ENCODE results near the gene PDE7B. TPM values are rescaled to one million over a fixed set of nuclear protein-coding genes. Genes with fewer than 3 reads are reported as not detected.

The PDE7B gene
- total and polyA plus RNA-seq, 4 experiments from 2014 or later: 0.06 to 0.94 (median 0.28) TPM

DNA sequence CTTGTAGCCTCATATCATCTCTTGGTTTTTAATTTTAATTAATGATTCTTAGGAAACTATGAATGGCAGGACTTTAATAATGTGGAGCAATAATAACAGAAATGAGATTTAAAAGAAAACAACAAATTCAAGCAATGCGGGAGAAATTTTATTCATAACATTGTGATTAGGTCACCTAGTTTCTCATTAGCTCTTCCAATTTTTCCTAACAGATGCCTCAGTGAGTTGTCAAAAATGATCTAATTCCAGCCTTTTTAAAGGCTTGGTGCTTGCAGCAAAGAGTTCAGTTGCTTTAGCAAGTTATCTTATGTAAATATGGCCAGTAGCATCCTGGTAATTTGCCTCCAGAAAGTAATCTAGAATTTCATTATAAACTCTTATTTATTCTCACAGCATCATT, 20.4 kb downstream of the PDE7B start:
- Mint-ChIP-seq H3K4me1 (peaks cover 0 to 1% (median 0%) of the 10 kb centered on the region in 4 donors), H3K27ac (no peak overlapping the region), H3K4me3 (no peak overlapping the region), H3K9me3 (no peaks in the 10 kb centered on the region), H3K36me3 (no peaks in the 10 kb centered on the region), H3K27me3 (no peaks in the 10 kb centered on the region)
- POLR2A ChIA-PET (ENCODE audit: partially characterized antibody): interaction anchor here (1.4 kb wide), 1 partner anchor 9 kb away, joined by 3 read pairs; no protein-coding TSS in a partner anchor
- no peaks in the 10 kb centered on the region for H3K9me3 ChIP-seq (ENCODE audit: control insufficient read depth in 1 of 2, low read length in 2 of 2)
- H3K4me1 ChIP-seq (ENCODE audit: insufficient read depth, low read length): no peaks in the 10 kb centered on the region
- intact Hi-C loops (cut with micrococcal nuclease): no loop called here
- DNase-seq: no peak
- H3K4me3 ChIP-seq (ENCODE audit: low read length in 2 of 2): no peak overlapping the region
- no peaks in the 10 kb centered on the region for H3K36me3 ChIP-seq (ENCODE audit: insufficient read depth, low read length)
- no peaks in the 10 kb centered on the region for H3K27me3 ChIP-seq (ENCODE audit: insufficient read depth, low read length)
- H3K27ac ChIP-seq (ENCODE audit: low read depth, low read length): no peak overlapping the region
- CTCF ChIA-PET (ENCODE audit: partially characterized antibody): interaction anchor here (0.7 to 2.0 kb wide), 2 partner anchors 19 to 38 kb away, joined by 3 to 4 read pairs; no protein-coding TSS in a partner anchor

DNA sequence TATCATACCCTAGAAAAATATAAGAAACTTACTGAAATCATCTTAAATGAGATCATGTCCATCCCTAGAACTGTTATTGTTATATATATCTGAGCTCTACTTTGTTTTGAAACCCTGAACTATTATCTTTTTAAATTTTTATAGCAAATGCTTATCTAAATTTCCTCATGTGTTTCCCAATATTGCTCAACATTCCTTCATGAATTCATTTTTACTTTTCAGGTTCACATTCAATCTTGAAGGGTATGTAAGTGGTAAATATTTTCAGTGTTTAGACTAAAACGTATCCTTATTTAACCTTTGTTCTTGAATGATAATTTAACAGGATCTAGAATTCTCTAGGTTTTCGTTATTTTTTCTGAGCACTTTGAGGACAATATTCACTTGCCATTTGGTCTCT, 23.9 kb downstream of the PDE7B start:
- Histone ChIP-seq H3K9me3 (ENCODE audit: control insufficient read depth in 1 of 2, low read length in 2 of 2) (no peaks in the 10 kb centered on the region), H3K4me1 (ENCODE audit: insufficient read depth, low read length) (peaks cover 10% of the 10 kb centered on the region), H3K27me3 (ENCODE audit: insufficient read depth, low read length) (no peaks in the 10 kb centered on the region), H3K4me3 (ENCODE audit: low read length in 2 of 2) (no peak overlapping the region), H3K36me3 (ENCODE audit: insufficient read depth, low read length) (no peaks in the 10 kb centered on the region), H3K27ac (ENCODE audit: low read depth, low read length) (no peak overlapping the region)
- Mint-ChIP-seq H3K4me3 (no peak overlapping the region), H3K4me1 (peaks cover 8 to 17% (median 11%) of the 10 kb centered on the region in 4 donors), H3K36me3 (no peaks in the 10 kb centered on the region), H3K27ac (no peak overlapping the region), H3K27me3 (no peaks in the 10 kb centered on the region), H3K9me3 (no peaks in the 10 kb centered on the region)
- no peak for DNase-seq
- intact Hi-C loops (cut with micrococcal nuclease): no loop called here
- CTCF ChIA-PET (ENCODE audit: partially characterized antibody): interaction anchor here (1.1 kb wide), 1 partner anchor 34 kb away, joined by 4 read pairs; no protein-coding TSS in a partner anchor
- POLR2A ChIA-PET (ENCODE audit: partially characterized antibody): interaction anchor here (0.7 to 1.4 kb wide), 2 partner anchors 23 to 415 kb away, joined by 3 read pairs; no protein-coding TSS in a partner anchor

DNA sequence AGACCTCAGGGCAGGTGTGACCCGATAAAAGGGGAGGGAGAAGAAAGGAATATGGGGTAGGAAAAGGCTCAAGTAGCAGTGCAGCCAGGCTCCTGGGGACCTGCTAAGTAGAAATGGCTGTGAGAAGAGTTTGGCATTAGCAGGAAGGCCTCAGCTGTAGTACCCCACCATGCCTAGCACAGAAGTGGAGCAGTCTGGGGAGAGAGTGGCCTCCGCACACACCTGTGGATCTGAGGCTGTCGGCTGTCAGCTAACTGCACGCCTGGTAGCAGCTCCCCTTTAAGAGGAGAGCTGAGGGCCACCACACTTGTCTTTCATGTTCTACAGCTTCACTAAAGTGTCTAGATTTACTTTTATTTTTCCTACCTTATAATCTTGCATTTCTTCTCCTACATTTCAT, 24.6 kb downstream of the PDE7B start:
- H3K9me3 ChIP-seq (ENCODE audit: control insufficient read depth in 1 of 2, low read length in 2 of 2): no peaks in the 10 kb centered on the region
- Mint-ChIP-seq H3K4me1 (peaks cover 13 to 23% (median 17%) of the 10 kb centered on the region in 4 donors), H3K27ac (peak overlapping the region in 3 of 7 donors; percentile 19 to 80 (median 77)), H3K27me3 (no peaks in the 10 kb centered on the region), H3K36me3 (no peaks in the 10 kb centered on the region), H3K9me3 (no peaks in the 10 kb centered on the region), H3K4me3 (no peak overlapping the region)
- POLR2A ChIA-PET (ENCODE audit: partially characterized antibody): interaction anchor here (0.7 to 0.8 kb wide), 2 partner anchors 11 to 414 kb away, joined by 3 to 4 read pairs; no protein-coding TSS in a partner anchor
- H3K4me3 ChIP-seq (ENCODE audit: low read length in 2 of 2): no peak overlapping the region
- no peak overlapping the region for H3K27ac ChIP-seq (ENCODE audit: low read depth, low read length)
- CTCF ChIA-PET (ENCODE audit: partially characterized antibody): interaction anchor here (1.9 kb wide), 1 partner anchor 34 kb away, joined by 5 read pairs; no protein-coding TSS in a partner anchor
- no peaks in the 10 kb centered on the region for H3K27me3 ChIP-seq (ENCODE audit: insufficient read depth, low read length)
- intact Hi-C loops (cut with micrococcal nuclease): no loop called here
- no peak for DNase-seq
- peaks cover 15% of the 10 kb centered on the region for H3K4me1 ChIP-seq (ENCODE audit: insufficient read depth, low read length)
- H3K36me3 ChIP-seq (ENCODE audit: insufficient read depth, low read length): no peaks in the 10 kb centered on the region

DNA sequence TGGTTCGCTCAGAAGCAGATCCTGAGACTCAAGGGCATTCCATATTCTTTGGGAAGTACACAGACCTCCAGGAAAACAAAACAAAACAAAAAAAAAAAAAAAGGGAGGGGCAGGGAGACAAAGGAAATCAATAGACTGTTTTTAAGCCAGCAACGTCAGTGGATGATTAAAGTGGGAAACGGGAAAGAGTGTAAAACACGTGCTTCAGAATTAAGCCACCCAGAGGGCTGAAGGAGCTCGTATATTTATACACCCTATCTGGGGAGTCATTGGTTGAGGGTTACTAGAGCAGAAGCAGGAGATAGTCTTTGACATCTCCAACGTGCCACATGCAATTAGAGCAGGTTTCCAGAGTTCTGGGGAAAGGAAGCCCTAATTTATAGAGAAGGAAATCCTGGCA, 26.2 kb downstream of the PDE7B start:
- H3K27me3 Mint-ChIP-seq: no peaks in the 10 kb centered on the region
- H3K4me3 Mint-ChIP-seq: no peak overlapping the region
- Histone ChIP-seq H3K27ac (ENCODE audit: low read depth, low read length) (no peak overlapping the region), H3K4me1 (ENCODE audit: insufficient read depth, low read length) (peaks cover 31% of the 10 kb centered on the region), H3K9me3 (ENCODE audit: control insufficient read depth in 1 of 2, low read length in 2 of 2) (no peaks in the 10 kb centered on the region), H3K36me3 (ENCODE audit: insufficient read depth, low read length) (no peaks in the 10 kb centered on the region), H3K4me3 (ENCODE audit: low read length in 2 of 2) (no peak overlapping the region), H3K27me3 (ENCODE audit: insufficient read depth, low read length) (no peaks in the 10 kb centered on the region)
- DNase-seq: no peak
- intact Hi-C loops (cut with micrococcal nuclease): no loop called here
- CTCF ChIA-PET (ENCODE audit: partially characterized antibody): interaction anchor here (1.9 kb wide), 1 partner anchor 32 kb away, joined by 5 read pairs; no protein-coding TSS in a partner anchor
- no peaks in the 10 kb centered on the region for H3K9me3 Mint-ChIP-seq
- peaks cover 22 to 39% (median 29%) of the 10 kb centered on the region in 4 donors for H3K4me1 Mint-ChIP-seq
- peak overlapping the region in 3 of 7 donors; percentile 4 to 87 (median 64) for H3K27ac Mint-ChIP-seq
- POLR2A ChIA-PET (ENCODE audit: partially characterized antibody): no interaction called here
- H3K36me3 Mint-ChIP-seq: no peaks in the 10 kb centered on the region

DNA sequence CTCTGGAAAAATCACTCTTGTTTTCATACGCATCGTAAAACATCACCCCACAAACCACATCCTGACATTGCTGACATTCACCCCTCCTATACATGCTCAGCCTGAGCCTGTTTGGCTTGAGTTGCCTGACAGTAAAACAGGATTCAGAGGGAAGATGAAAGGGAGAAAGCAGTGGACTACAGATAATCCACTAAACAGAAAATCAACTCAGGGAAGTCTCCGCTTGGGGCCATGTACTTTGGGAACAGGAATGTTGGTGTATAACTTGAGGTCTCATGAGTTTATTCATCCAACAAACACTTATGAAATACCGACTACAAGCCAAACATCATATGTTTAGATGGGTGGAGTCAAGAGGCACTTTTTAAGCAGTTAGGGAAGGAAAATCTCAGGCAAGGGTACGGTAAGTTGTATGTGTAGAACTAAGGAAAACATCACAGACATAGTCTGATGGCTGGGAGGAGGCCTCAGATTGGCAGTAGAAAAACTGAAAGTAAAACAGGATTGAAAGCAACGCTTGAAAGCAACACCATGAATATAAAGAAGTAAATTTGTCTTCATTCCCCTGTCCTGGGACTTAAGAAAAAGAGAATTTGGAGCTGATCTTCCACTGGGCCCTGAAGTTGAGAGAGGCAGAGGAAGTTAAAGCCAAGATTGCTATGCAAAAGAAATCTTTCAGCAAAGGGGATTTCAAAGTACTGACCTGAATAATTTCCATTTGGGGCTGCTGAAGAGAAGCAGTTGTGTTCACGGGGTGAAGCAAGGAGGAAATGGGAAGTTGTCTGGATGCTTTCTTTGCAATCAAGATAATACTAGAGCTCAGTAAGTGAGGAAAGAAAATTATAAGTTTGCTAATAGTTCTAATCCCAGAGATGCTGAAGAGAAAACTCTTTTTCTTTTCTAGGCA, 28.8 kb downstream of the PDE7B start:
- intact Hi-C loops (cut with micrococcal nuclease): loop anchor here (1.0 to 2.0 kb wide), 4 partner anchors 28 to 408 kb away; partner anchors contain the start of gene BCLAF1
- H3K4me1 Mint-ChIP-seq: peaks cover 22 to 46% (median 33%) of the 10 kb centered on the region in 4 donors
- POLR2A ChIA-PET (ENCODE audit: partially characterized antibody): interaction anchor here (1.2 to 2.2 kb wide), 8 partner anchors 8 to 409 kb away, joined by 3 to 19 read pairs (median 5); partner anchors contain the start of genes BCLAF1 and PDE7B

DNA sequence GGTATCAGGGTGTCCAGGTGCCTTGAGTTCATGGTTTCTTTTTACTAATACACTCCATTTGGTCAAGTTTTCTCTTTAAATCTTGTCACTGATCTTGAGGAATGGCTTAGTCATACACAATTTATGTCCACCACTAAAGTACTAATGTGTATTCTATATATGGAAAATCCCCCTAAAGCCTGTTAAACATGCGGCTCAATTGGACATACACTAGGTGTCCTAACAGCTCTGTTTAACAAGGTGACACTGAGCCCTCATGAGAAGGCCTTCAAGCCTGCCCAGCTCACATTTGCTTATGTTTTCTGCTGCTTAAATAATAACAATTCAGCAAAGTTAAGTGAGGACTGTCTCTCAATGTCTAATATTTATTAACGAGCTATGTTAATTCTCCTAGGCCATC, 31.5 kb downstream of the PDE7B start:
- H3K4me3 ChIP-seq (ENCODE audit: low read length in 2 of 2): no peak overlapping the region
- H3K4me1 Mint-ChIP-seq: peaks cover 22 to 41% (median 33%) of the 10 kb centered on the region in 4 donors
- H3K36me3 Mint-ChIP-seq: no peaks in the 10 kb centered on the region
- intact Hi-C loops (cut with micrococcal nuclease): no loop called here
- H3K36me3 ChIP-seq (ENCODE audit: insufficient read depth, low read length): no peaks in the 10 kb centered on the region
- H3K27me3 Mint-ChIP-seq: no peaks in the 10 kb centered on the region
- H3K9me3 ChIP-seq (ENCODE audit: control insufficient read depth in 1 of 2, low read length in 2 of 2): no peaks in the 10 kb centered on the region
- peaks cover 35% of the 10 kb centered on the region for H3K4me1 ChIP-seq (ENCODE audit: insufficient read depth, low read length)
- ChIA-PET POLR2A (ENCODE audit: partially characterized antibody) (interaction anchor here (0.7 kb wide), 1 partner anchor 13 kb away, joined by 3 read pairs; no protein-coding TSS in a partner anchor), CTCF (ENCODE audit: partially characterized antibody) (interaction anchor here (1.3 to 2.4 kb wide), 2 partner anchors 9 to 27 kb away, joined by 4 to 12 read pairs; no protein-coding TSS in a partner anchor)
- no peaks in the 10 kb centered on the region for H3K9me3 Mint-ChIP-seq
- H3K27ac Mint-ChIP-seq: peak overlapping the region in 5 of 7 donors; percentile 83 to 98 (median 95)
- H3K27me3 ChIP-seq (ENCODE audit: insufficient read depth, low read length): no peaks in the 10 kb centered on the region
- H3K4me3 Mint-ChIP-seq: no peak overlapping the region
- no peak overlapping the region for H3K27ac ChIP-seq (ENCODE audit: low read depth, low read length)
- no peak for DNase-seq

More for the DNA sequence above, 28.8 kb downstream of the PDE7B start:
- no peaks in the 10 kb centered on the region for H3K36me3 ChIP-seq (ENCODE audit: insufficient read depth, low read length)
- CTCF ChIA-PET (ENCODE audit: partially characterized antibody): interaction anchor here (0.6 to 1.7 kb wide), 3 partner anchors 30 to 31 kb away, joined by 3 to 19 read pairs (median 4); no protein-coding TSS in a partner anchor
- Mint-ChIP-seq H3K9me3 (no peaks in the 10 kb centered on the region), H3K4me3 (peak overlapping the region; percentile 77 to 96 (median 85)), H3K27me3 (no peaks in the 10 kb centered on the region), H3K36me3 (no peaks in the 10 kb centered on the region), H3K27ac (peak overlapping the region; percentile 83 to 98 (median 97))
- H3K4me1 ChIP-seq (ENCODE audit: insufficient read depth, low read length): peaks cover 35% of the 10 kb centered on the region
- H3K4me3 ChIP-seq (ENCODE audit: low read length in 2 of 2): peak overlapping the region; percentile 34 to 40
- H3K9me3 ChIP-seq (ENCODE audit: control insufficient read depth in 1 of 2, low read length in 2 of 2): no peaks in the 10 kb centered on the region
- peak overlapping the region; percentile 65 for H3K27ac ChIP-seq (ENCODE audit: low read depth, low read length)
- H3K27me3 ChIP-seq (ENCODE audit: insufficient read depth, low read length): no peaks in the 10 kb centered on the region
- DNase-seq: peak; percentile 66 to 77 (median 71)
